ENCODE data around the gene TERB1.

DNA sequence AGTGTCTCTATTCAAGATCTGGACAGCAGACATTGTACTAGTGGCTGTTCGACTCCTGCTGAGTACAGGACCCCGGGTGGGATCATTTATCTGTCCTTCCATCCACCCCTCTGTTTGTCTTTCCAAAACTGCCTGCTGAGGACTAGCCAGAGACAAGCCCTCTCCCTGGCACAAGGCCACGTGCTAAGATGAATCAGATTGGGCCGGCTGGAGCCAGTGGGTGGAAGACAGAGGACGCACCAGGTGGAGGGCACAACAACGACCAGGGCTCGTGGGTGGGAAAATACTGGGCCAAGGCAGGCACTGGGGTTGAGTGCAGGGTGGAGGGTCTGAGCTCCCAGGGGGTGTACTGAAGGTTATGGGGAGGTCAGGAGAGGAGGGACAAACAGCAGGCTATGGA lies 41.4 kb upstream of the TERB1 start:
- TF ChIP-seq, protein P1, sequence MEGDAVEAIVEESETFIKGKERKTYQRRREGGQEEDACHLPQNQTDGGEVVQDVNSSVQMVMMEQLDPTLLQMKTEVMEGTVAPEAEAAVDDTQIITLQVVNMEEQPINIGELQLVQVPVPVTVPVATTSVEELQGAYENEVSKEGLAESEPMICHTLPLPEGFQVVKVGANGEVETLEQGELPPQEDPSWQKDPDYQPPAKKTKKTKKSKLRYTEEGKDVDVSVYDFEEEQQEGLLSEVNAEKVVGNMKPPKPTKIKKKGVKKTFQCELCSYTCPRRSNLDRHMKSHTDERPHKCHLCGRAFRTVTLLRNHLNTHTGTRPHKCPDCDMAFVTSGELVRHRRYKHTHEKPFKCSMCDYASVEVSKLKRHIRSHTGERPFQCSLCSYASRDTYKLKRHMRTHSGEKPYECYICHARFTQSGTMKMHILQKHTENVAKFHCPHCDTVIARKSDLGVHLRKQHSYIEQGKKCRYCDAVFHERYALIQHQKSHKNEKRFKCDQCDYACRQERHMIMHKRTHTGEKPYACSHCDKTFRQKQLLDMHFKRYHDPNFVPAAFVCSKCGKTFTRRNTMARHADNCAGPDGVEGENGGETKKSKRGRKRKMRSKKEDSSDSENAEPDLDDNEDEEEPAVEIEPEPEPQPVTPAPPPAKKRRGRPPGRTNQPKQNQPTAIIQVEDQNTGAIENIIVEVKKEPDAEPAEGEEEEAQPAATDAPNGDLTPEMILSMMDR (IDR thresholded peaks at IDR 0.05), result no peak
- TF ChIP-seq POLR2A (IDR thresholded peaks at IDR 0.05), result no peak
